HS-5 (cell line): ENCODE results near the gene RPS27.
"Not testable (repeated sequence)": the region's sequence is repeated elsewhere in the genome, so short reads cannot be mapped to it uniquely, and the experiment has no call there.

Source experiments
- DNase-seq: peaks from one replicate; pipeline ENCODE4 v3.0.0-alpha.2; 2012; ENCODE audit warnings: low read depth

Gene RPS27

DNA sequence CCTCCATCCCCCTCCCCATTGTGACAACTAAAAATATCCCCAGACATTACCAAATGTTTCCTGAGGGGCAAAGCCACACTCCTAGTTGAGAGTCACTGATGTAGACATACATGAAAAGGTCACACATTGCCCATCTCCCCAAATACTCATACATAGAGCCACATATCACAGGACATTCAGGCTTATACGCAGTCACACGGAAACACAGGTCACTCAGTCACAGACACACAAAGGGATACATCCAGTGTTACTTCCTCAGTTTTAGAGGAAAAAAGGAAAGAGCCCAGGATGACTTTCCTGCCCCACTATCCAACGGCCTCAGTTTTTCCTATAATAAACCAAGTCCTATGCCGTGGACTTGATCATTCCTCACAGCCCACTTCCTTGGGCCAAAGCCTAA, 29.1 kb upstream of the RPS27 start:
- DNase-seq: no peak

DNA sequence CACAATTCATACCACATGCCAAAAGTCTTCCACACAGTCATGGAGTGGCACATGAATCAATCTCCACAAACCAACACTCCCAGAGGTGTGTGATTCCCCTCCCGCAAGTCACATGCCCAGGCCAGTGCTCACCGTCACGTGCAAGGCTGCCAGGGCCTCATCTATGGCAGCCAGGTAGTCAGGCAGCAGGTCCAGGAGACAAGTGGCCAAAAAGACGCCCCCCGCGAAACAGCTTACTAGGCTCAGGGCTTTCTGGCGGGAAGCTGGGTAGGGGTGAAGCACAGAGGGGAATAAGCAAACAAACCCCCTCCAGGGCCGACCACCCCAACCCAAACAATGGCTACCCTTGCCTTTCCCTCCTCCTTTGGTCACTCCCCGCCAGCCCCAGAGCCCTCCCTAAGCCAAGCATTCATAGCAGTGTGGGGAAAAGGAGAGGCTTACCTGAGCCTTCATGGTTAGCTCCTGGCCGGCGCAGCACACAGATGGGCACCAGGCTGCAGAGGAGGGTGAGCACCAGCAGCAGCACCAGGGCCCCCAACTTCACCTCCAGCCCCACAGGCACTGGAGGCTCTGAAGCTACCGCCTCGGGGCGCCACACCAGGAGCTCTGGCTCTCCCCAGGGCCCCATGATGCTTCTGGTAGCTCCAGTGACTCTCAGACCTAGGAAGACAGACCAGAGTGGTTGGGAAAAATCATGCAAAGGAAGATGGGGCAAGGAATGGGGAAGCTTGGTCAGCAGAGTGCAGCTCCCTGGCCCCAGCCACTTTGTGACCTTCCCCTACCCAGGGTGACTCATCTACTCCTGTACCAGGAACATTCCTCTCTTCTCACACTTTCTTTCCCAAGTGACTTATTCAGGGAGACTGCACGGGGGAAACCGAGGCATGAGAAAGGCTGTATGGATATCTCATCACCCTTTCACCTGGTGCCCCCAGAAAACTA, 28.2 kb upstream of the RPS27 start:
- DNase-seq: no peak

DNA sequence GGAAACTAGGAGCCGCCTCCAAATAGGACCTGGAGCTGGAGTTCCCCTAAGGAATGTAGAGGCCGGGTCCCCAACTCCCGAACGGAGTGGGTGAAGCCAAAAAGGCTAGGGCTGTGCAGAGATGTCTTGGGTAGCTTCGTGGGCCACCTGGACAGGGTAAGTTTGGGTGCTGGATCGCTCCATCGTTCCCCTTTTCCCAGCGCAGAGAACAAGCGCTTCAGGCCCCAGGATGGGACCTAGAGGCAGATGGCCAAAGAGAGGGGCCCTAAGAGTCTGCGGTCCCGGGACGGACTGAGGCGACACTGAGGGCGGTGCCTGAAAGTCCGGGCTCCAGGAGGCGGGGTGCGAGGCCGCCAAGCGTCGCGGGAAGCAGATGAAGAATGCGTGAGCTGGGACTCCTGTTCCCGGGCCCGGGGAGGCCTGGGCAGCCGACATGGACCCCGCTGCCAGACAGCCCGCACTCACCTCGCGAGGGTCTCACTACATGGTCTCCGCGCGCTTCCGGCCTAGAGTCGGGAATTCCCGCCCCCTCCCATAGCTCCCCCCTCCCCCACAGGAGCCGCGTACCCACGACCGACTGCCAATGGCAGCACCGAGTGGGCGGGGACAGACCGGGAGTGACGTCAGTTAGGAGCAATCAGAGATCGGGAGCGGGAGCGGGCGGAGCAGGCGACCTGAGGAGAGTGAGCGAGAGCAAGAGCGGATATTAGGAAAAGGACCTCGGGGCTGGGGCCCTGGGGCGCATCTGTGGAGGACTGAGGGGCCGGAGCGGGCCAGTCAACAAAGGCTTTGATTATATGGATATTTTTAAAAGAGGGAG, 27.3 kb upstream of the RPS27 start, which contains the start of gene SLC39A1:
Gene SLC39A1 (minus strand): TSS at position 508 of the 820 bp plus-strand sequence. CDS start 822 bp downstream, outside the sequence.
- DNase-seq: peak; percentile 87

DNA sequence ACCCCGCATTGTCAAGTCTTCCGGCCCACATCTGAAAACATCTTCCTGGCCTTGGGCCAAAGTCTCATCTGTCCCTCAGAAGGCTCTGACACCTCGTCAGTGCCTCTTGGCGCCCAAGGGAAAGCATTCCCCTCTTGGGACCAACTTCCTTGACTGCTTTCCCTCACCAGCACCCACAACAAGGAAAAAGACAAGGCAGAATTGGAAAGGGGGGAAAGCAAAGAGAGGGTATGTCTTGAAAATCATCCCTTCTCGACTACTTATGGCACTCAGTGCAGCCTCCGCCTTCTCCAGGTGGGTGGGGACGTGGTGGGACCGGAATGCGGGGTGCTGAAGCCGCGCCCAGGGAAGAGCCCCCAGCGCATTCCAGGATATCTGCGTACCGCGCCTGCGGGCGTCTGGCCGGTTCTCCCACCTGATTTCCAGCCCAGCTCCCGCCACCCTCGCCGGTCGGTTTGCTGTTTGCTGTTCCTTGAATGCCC, 26.7 kb upstream of the RPS27 start:
- DNase-seq: no peak

DNA sequence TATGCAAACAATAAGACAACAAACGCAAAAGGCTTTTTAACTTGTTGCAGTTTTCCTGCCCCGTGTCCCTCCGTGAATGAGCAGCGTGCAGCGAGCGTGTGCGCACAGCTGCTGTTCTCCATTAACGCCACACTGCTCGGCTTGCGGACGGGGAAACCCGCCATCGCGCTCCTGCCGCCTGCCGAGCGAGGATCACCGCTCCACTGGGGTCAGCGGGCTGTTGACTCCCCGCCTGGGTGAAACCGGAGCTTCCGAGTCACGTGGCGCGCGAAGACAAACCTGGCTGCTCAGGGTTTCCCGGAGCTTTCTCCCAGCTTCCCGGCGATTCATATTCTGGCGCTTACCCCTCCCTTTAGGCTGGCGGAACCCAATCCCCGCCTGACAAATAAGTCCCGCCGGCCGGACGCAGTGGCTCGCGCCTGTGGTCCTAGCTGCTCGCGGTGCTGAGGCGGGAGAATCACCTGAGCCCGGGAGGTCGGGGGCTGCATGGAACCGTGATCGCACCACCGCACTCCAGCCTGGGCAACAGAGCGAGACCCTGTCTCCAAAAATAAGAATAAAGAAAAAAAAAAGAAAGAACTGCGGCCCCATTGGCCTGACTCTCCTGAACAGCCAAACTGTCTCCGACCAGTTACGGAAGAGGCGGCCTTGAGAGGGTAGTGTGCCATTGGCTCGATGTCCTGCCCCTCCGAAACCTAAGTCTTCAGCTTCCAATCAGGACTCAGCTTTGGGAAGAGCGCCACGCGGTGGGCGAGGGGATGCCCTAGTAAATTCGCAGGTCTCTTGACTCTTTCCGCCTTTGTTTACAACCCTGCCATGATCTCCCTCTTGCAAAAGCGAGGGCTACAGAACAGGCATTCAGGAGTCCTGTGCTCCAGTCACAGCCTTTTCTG, 23.2 kb upstream of the RPS27 start, which contains the start of gene CREB3L4:
Gene CREB3L4 (plus strand): TSS at position 796 of the 893 bp plus-strand sequence. CDS start 624 bp downstream, outside the sequence.
- DNase-seq: peak; percentile 87

DNA sequence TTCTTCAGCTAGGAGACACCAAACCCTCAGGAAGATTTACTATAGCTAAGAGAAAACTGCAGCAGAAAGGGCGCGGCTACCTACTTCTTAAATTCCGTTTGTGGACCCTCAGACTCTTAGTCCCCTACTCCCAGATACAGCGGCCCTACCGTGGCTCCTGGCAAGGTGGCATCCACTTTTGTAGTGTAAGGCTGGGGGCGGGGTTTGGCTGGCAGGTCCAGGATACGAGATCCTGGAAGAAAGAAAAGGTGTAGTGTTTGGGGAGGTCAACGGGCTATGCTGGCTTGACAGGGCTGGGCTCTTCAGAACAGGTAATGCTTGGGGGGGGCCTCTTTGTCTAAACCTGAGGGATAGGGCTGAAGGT, 22.6 kb upstream of the RPS27 start:
- DNase-seq: no peak

DNA sequence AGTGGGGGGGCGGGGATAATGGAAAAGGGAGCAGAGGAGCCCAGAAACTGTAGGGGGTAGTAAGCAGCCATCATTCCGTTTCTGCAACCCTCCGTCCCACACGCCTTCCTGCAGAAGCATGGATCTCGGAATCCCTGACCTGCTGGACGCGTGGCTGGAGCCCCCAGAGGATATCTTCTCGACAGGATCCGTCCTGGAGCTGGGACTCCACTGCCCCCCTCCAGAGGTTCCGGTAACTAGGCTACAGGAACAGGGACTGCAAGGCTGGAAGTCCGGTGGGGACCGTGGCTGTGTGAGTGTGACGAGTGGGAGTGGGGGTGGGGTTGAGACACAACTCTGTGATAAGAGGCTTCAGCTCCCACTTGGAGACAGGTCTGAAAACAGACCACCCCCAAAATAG, 22.2 kb upstream of the RPS27 start:
- DNase-seq: no peak

DNA sequence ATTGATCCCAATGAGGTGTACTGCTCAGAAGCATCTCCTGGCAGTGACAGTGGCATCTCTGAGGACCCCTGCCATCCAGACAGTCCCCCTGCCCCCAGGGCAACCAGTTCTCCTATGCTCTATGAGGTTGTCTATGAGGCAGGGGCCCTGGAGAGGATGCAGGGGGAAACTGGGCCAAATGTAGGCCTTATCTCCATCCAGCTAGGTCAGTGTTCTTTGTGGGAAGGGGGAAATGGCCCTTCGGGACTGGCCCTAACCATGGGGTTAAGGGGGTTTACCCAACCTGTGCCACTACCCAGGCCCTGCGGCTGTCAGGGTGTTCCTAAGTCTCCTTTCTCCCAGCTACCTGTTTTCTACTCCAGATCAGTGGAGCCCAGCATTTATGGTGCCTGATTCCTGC, 21.6 kb upstream of the RPS27 start:
- DNase-seq: no peak

DNA sequence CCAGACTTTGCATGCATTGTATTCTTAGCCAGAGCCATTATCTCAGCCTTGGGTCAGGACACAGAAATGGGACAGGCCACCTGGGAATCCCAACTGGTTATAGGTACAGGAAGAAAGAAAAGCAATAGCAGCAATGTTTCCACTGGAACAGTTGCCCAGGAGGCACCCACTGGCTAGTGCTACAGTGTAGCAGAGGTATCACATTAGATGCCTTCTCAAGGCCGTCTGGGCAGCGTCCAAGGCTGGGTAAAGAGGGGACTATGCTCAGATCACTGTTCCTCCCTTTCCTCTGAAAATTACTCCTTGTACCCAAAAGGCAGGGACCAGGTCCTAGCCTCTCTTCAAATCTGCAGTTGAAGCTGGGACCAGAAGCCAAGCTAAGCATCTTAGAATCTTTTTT, 20.2 kb upstream of the RPS27 start:
- DNase-seq: no peak

DNA sequence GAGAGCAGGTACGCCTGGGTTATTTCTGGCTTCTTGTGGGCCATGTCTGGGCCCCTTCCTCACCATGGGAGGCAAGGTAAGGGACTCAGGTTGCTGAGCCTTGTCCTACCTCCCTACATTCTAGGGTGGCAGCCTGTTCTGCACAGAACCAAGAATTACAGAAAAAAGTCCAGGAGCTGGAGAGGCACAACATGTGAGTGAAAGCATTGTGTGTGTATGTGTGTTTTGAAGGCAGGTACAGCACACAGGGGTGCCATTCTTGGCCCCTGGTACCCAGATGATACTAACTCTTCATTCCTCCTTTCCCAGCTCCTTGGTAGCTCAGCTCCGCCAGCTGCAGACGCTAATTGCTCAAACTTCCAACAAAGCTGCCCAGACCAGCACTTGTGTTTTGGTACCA, 17.5 kb upstream of the RPS27 start:
- no peak for DNase-seq

DNA sequence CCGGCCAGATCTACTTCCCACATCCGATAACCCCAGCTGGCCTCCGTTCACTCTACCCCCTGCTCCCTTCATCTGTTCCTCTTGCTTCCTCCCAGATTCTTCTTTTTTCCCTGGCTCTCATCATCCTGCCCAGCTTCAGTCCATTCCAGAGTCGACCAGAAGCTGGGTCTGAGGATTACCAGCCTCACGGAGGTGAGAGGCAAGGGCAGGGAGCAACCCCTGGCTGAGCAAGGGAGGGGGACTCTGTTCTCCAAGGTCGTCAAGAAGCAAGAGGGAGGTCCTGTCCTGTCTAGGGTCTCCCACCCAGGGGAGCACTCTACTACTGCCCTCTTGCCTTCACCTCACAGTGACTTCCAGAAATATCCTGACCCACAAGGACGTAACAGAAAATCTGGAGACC, 17.0 kb upstream of the RPS27 start:
- DNase-seq: no peak

DNA sequence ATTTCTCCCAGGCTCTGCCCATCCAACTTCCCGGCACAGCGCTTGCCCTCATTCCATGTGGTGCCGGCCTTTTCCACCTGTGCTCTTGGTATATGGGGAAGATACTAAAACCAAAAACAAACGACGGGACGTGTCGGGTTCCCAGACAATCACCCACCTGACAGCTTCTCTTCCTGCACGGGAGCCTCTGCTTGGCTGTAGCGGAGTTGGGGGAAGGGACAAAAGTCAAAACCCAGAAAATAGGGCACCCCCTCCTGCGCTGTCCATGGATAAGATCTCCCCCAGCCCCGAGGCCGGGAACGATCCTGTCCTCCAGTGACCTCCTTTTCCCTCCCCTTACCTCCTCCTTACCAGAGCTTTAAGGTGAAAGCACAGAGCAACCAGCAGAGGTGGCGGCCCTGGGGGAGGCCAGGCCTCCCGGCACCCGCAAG, 13.7 kb upstream of the RPS27 start:
- DNase-seq: no peak

DNA sequence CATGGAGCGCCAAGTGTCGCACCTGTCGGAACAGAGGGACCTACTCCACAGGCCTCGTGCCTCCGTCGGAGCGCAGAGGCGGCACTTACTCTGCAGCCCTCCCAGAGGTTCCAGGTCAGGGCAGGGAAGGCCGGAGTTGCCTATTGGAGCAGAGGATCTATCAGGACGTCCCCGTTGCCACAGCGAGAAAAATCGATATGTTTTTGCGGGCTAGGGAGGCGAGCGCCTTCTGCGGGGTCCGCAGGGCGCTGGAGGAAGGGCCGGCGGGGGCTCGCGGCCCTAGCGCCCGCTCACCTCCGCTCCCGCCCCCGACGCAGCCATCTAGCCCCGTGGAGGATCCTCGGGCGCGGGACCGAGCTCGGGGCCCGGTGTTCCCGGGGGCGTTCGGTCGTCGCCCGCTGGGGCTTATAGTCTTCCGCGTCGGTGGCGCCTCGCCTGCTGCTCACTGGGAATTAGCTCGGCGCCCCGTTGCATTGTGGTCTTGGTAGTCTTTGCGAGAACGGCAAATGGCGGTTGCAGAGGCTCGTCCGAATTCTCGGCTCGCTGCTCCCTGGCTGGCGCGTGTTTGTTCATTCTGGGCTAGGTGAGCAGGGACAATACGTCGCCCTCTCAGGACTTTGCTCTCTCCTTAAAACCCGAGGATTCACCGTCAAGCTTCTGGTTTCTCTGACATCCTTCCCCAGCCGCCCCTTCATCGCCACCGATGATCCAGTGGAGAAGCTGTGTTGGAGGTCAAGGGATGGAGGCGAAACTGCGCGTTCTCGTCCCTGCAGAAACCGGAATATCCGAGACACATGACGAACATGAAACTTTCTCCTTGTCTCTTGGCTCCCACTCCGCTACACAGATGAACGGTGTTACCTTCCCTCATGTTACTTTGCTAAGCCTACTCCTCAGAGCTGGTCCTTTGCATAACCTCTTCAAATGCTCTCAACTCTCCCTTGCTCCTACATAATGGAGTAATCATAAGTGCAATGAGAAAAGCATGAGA, 13.0 kb upstream of the RPS27 start, which contains the start of gene JTB:
Gene JTB (minus strand): TSS at position 425 of the 991 bp plus-strand sequence. CDS start 422 bp downstream, at position 3.
- DNase-seq: no peak

DNA sequence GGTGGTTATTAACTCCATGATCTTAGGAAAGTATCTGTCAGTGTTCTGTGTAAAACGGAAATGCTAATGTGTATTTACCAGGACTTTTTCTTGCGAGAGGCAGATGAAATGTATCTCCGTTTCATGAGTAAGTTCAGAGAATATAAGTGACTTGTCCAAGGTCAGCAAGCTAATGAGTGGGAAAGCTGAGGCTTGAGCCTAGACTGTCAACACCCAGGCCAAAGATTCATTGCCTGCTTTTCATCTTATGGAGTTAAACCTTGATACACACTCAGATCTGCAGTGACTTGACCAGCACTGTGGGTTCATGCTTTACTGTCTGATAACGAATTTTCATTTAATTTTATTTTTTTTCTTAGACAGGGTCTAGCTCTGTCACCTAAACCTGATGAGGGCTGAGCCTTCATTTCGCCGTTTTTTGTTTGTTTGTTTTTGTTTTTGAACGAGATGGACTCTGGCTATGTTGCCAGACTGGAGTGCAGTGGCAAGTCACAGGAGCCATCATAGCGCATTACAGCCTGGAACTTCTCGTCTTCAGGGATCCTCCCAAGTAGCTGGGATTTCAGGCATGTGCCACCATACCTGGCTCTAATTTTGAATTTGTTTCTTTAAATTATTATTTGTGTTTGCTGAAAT, 12.2 kb upstream of the RPS27 start:
- no peak for DNase-seq

DNA sequence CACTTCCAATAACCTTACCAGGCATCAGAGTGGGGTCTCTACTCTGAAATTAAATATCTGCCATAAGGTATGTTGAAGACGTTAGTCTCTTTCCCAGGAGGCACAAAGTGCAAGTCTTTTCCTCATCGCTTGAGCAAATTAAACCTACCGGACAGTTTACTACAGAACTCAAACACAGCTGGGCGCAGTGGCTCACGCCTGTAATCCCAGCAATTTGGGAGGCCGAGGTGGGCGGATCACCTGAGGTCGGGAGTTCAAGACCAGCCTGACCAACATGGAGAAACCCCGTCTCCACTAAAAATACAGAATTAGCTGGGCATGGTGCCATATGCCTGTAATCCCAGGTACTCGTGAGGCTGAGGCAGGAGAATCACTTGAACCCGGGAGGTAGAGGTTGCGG, 11.5 kb upstream of the RPS27 start:
- DNase-seq: not testable (repeated sequence)

DNA sequence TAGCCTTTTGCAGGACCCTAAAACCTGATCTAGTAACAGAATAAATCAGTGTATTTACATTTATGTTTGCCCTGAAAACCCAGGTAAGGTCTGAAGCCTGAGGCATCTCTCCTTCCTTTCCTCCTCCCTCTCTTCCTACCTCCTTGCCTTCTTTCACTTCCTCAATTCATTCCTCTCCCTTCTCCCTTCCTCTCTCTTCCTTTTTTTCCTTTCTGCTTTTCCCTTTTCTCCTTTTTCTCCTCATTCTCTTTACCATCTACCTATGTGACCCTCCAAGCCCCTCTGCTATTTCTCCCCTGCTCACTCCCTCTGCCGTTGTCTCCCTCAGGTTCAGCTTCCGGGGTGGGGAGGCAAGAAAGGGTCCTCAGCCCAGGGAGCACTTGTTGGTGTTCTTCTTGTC, 8.8 kb upstream of the RPS27 start:
- DNase-seq: not testable (repeated sequence)

DNA sequence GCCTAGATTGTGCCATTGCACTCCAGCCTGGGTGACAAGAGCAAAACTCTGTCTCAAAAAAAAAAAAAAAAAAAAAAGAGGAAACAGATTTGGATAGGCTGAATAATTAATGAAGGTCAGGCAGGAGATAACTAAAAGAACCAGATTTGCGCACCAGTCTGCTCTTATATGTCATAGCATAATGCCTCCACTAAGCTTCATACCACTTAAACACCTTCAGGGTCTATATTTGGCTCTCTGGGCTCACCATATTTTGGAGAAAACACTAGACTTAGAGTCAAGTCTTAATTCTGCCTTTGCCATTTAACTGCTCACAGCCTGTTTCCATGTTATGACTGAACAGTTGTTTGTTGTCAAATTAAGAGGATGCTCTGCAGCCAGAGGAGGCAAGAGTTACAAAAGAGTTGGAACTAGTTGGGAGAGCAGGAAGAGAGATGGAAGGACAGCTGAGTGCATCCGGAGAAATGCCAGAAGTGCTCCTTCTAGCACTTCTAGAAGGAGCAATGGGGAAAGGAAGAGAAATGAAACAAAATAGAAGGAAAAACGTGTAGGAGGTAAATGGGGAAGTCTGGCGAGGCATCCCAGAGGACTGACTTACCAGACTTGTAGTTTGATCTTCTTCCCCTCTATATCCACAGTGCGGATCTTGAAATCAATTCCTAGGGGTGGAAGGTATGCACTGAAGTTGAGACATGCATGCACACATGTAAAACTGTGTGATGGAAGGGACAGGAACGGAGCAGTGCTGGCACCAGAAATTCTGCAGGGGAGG, 6.3 kb upstream of the RPS27 start:
- DNase-seq: no peak

DNA sequence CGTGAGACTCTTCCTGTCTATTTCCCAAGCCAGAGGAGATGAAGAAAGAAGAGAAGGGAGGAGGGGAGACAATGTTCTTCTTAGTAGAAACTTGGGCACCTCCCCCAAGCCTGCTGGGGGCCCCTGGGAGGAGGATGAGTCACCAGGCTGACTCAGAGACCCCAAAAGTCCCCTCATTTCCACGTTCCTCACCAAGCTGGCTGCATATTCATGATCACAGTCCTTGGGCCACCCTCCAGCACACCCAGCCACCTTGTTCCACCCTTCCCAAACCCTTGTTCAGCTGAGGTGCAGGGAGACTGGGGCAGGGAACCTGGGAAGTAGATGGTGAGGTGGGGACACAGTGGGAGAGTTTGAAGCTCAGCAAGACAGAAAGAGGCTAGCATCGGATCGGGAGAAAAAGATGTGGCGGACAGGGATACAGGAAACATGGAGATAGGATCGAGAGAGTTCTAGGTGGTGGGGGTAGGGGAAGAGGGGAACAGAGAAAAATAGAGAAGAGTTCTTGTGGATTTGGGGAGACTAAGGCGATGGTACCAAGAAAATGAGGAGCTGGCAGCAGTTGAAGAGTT, 5.1 kb upstream of the RPS27 start:
- DNase-seq: peak; percentile 60
